Neuron (in vitro differentiated cells): ENCODE data around the gene NRDC.

Source experiments
- H2AFZ ChIP-seq: one replicate; pipeline ENCODE4 v1.6.1; 2013; ENCODE audit warnings: low read depth, mild to moderate bottlenecking, inconsistent platforms, low read length, moderate library complexity
- H3K27me3 ChIP-seq: one replicate; pipeline ENCODE4 v1.6.1; 2013; ENCODE audit warnings: low read length; ENCODE audit not compliant: insufficient read depth
- H3K36me3 ChIP-seq: one replicate; pipeline ENCODE4 v1.6.1; 2013; ENCODE audit warnings: low read length; ENCODE audit not compliant: insufficient read depth
- H3K4me1 ChIP-seq: one replicate; pipeline ENCODE4 v1.6.1; 2013; ENCODE audit warnings: low read length; ENCODE audit not compliant: insufficient read depth
- H3K4me3 ChIP-seq: 2 replicates; pipeline ENCODE4 v1.5.1; 2013; ENCODE audit warnings: mild to moderate bottlenecking, low read length, moderate library complexity
- H3K9me3 ChIP-seq: one replicate; pipeline ENCODE4 v1.6.1; 2013; ENCODE audit warnings: low read length

NRDC gene

GRCh38 chr1:51814513-51814912 lies 64.0 kb downstream of the NRDC start:
- Histone ChIP-seq H3K27me3 (no peaks in the 10 kb centered on the region), H3K4me3 (no peak overlapping the region), H2AFZ (no peak overlapping the region), H3K9me3 (no peaks in the 10 kb centered on the region), H3K4me1 (no peaks in the 10 kb centered on the region), H3K36me3 (peaks cover 55% of the 10 kb centered on the region)

GRCh38 chr1:51799372-51799771 lies 79.2 kb downstream of the NRDC start:
- Histone ChIP-seq H3K4me3 (no peak overlapping the region), H2AFZ (no peak overlapping the region), H3K36me3 (peaks cover 61% of the 10 kb centered on the region), H3K4me1 (no peaks in the 10 kb centered on the region), H3K27me3 (no peaks in the 10 kb centered on the region), H3K9me3 (no peaks in the 10 kb centered on the region)

- no peaks in the 10 kb centered on the region for H3K4me1 ChIP-seq
- peaks cover 77% of the 10 kb centered on the region for H3K36me3 ChIP-seq
- no peaks in the 10 kb centered on the region for H3K27me3 ChIP-seq
- no peaks in the 10 kb centered on the region for H3K9me3 ChIP-seq
- H2AFZ ChIP-seq: no peak overlapping the region
- H3K4me3 ChIP-seq: no peak overlapping the region
Measured at GRCh38 chr1:51794868-51795267, 83.7 kb downstream of the NRDC start.

GRCh38 chr1:51794260-51794659 lies 84.3 kb downstream of the NRDC start:
- H3K4me1 ChIP-seq: no peaks in the 10 kb centered on the region
- no peaks in the 10 kb centered on the region for H3K27me3 ChIP-seq
- H3K4me3 ChIP-seq: no peak overlapping the region
- H2AFZ ChIP-seq: no peak overlapping the region
- H3K36me3 ChIP-seq: peaks cover 78% of the 10 kb centered on the region
- H3K9me3 ChIP-seq: no peaks in the 10 kb centered on the region

GRCh38 chr1:51792864-51793263 lies 85.7 kb downstream of the NRDC start:
- Histone ChIP-seq H3K9me3 (no peaks in the 10 kb centered on the region), H3K36me3 (peaks cover 80% of the 10 kb centered on the region), H3K4me1 (no peaks in the 10 kb centered on the region), H3K4me3 (no peak overlapping the region), H3K27me3 (no peaks in the 10 kb centered on the region), H2AFZ (no peak overlapping the region)

GRCh38 chr1:51791888-51792287 lies 86.6 kb downstream of the NRDC start:
- H3K9me3 ChIP-seq: no peaks in the 10 kb centered on the region

GRCh38 chr1:51790385-51790784 lies 88.1 kb downstream of the NRDC start:
- Histone ChIP-seq H3K9me3 (no peaks in the 10 kb centered on the region), H3K4me1 (no peaks in the 10 kb centered on the region), H3K27me3 (no peaks in the 10 kb centered on the region), H3K36me3 (peaks cover 96% of the 10 kb centered on the region), H2AFZ (no peak overlapping the region), H3K4me3 (no peak overlapping the region)

More at GRCh38 chr1:51791888-51792287, 86.6 kb downstream of the NRDC start:
- no peak overlapping the region for H2AFZ ChIP-seq
- no peaks in the 10 kb centered on the region for H3K27me3 ChIP-seq
- no peak overlapping the region for H3K4me3 ChIP-seq
- peaks cover 84% of the 10 kb centered on the region for H3K36me3 ChIP-seq
- no peaks in the 10 kb centered on the region for H3K4me1 ChIP-seq

GRCh38 chr1:51789342-51789741 lies 89.2 kb downstream of the NRDC start:
- Histone ChIP-seq H3K27me3 (no peaks in the 10 kb centered on the region), H3K4me1 (no peaks in the 10 kb centered on the region), H3K36me3 (peaks cover 97% of the 10 kb centered on the region), H3K9me3 (no peaks in the 10 kb centered on the region), H3K4me3 (no peak overlapping the region), H2AFZ (no peak overlapping the region)

GRCh38 chr1:51788938-51789337 lies 89.6 kb downstream of the NRDC start:
- H3K9me3 ChIP-seq: no peaks in the 10 kb centered on the region
- H3K4me3 ChIP-seq: no peak overlapping the region
- H3K36me3 ChIP-seq: peaks cover 97% of the 10 kb centered on the region

GRCh38 chr1:51784997-51785421 lies 93.5 kb downstream of the NRDC start:
- no peaks in the 10 kb centered on the region for H3K4me1 ChIP-seq
- no peaks in the 10 kb centered on the region for H3K9me3 ChIP-seq
- no peak overlapping the region for H3K4me3 ChIP-seq
- no peaks in the 10 kb centered on the region for H3K27me3 ChIP-seq
- H2AFZ ChIP-seq: no peak overlapping the region
- peaks cover 94% of the 10 kb centered on the region for H3K36me3 ChIP-seq

More at GRCh38 chr1:51788938-51789337, 89.6 kb downstream of the NRDC start:
- no peak overlapping the region for H2AFZ ChIP-seq
- no peaks in the 10 kb centered on the region for H3K27me3 ChIP-seq
- no peaks in the 10 kb centered on the region for H3K4me1 ChIP-seq

GRCh38 chr1:51780927-51781326 lies 97.6 kb downstream of the NRDC start:
- Histone ChIP-seq H3K9me3 (no peaks in the 10 kb centered on the region), H3K4me1 (no peaks in the 10 kb centered on the region), H3K27me3 (no peaks in the 10 kb centered on the region), H3K36me3 (peaks cover 80% of the 10 kb centered on the region), H2AFZ (no peak overlapping the region), H3K4me3 (no peak overlapping the region)

GRCh38 chr1:51776408-51776807 lies 102.1 kb downstream of the NRDC start:
- H3K36me3 ChIP-seq: peaks cover 73% of the 10 kb centered on the region

GRCh38 chr1:51768971-51769588 lies 109.4 kb downstream of the NRDC start:
- Histone ChIP-seq H3K36me3 (peaks cover 51% of the 10 kb centered on the region), H3K4me3 (no peak overlapping the region)

More at GRCh38 chr1:51776408-51776807, 102.1 kb downstream of the NRDC start:
- H3K4me3 ChIP-seq: no peak overlapping the region
- no peaks in the 10 kb centered on the region for H3K27me3 ChIP-seq
- no peaks in the 10 kb centered on the region for H3K4me1 ChIP-seq
- no peaks in the 10 kb centered on the region for H3K9me3 ChIP-seq
- no peak overlapping the region for H2AFZ ChIP-seq

GRCh38 chr1:51761351-51761750 lies 117.2 kb downstream of the NRDC start:
- no peaks in the 10 kb centered on the region for H3K9me3 ChIP-seq
- no peak overlapping the region for H2AFZ ChIP-seq
- peaks cover 23% of the 10 kb centered on the region for H3K36me3 ChIP-seq
- H3K4me1 ChIP-seq: no peaks in the 10 kb centered on the region
- H3K4me3 ChIP-seq: no peak overlapping the region
- no peaks in the 10 kb centered on the region for H3K27me3 ChIP-seq

More at GRCh38 chr1:51768971-51769588, 109.4 kb downstream of the NRDC start:
- no peaks in the 10 kb centered on the region for H3K27me3 ChIP-seq
- no peaks in the 10 kb centered on the region for H3K9me3 ChIP-seq
- H2AFZ ChIP-seq: no peak overlapping the region
- H3K4me1 ChIP-seq: no peaks in the 10 kb centered on the region
